ENCODE measurements around the gene IL17D.

Gene IL17D

DNA sequence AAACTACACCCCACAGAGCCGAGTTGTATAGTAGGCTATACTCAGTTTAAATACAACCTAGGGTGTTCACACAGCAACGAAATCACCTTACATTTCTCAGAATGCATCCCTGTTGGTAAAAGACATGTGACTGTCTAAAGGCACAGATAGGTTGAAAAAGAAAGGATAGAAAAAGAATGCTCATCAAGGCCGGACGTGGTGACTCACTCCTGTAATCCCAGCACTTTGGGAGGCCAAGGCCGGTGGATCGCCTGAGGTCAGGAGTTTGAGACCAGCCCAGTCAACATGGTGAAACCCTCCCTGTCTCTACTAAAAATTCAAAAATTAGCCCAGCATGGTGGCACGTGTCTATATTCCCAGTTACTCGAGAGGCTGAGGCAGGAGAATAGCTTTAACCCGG, 3.8 kb upstream of the IL17D start:
- TF ChIP-seq, protein P1, sequence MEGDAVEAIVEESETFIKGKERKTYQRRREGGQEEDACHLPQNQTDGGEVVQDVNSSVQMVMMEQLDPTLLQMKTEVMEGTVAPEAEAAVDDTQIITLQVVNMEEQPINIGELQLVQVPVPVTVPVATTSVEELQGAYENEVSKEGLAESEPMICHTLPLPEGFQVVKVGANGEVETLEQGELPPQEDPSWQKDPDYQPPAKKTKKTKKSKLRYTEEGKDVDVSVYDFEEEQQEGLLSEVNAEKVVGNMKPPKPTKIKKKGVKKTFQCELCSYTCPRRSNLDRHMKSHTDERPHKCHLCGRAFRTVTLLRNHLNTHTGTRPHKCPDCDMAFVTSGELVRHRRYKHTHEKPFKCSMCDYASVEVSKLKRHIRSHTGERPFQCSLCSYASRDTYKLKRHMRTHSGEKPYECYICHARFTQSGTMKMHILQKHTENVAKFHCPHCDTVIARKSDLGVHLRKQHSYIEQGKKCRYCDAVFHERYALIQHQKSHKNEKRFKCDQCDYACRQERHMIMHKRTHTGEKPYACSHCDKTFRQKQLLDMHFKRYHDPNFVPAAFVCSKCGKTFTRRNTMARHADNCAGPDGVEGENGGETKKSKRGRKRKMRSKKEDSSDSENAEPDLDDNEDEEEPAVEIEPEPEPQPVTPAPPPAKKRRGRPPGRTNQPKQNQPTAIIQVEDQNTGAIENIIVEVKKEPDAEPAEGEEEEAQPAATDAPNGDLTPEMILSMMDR (IDR thresholded peaks at IDR 0.05; ENCODE audit: insufficient read depth, low read length, poor library complexity, severe bottlenecking), result no peak
- H3K27me3 ChIP-seq (replicated peaks; ENCODE audit: control insufficient read depth, insufficient read depth, low read length), result no peaks in the 10 kb centered on the region
- no peak overlapping the region for H3K4me3 ChIP-seq (replicated peaks; ENCODE audit: low read depth, low read length)
- H3K36me3 ChIP-seq (ENCODE audit: control insufficient read depth, insufficient read depth, low read length), result no peaks in the 10 kb centered on the region
- no peak for DNase-seq (ENCODE audit: extremely low read depth, insufficient read length)

DNA sequence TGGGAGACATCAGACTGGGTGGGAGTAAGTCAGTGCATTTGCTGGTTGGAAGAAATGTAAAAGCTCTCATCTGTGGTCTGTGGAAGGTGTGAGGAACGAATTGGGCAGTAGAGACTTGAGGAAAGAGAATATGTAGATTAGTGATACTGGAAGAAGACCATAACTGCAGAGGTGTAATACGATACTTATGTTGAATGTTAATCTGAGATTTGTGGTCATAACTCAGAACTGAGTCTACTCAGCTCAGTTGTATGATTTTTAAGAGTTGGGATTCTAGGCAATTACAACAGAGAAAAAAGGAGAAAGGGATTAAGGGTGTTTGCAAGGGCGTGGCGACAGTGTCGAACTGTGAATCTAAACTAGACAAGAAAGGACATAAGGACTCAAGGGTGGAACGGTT, 3.2 kb upstream of the IL17D start:
- DNase-seq (ENCODE audit: extremely low read depth, insufficient read length), result no peak
- TF ChIP-seq, protein P1 (IDR thresholded peaks at IDR 0.05; ENCODE audit: insufficient read depth, low read length, poor library complexity, severe bottlenecking), result no peak
- H3K27me3 ChIP-seq (replicated peaks; ENCODE audit: control insufficient read depth, insufficient read depth, low read length), result no peaks in the 10 kb centered on the region
- no peaks in the 10 kb centered on the region for H3K36me3 ChIP-seq (ENCODE audit: control insufficient read depth, insufficient read depth, low read length)
- H3K4me3 ChIP-seq (replicated peaks; ENCODE audit: low read depth, low read length), result no peak overlapping the region

DNA sequence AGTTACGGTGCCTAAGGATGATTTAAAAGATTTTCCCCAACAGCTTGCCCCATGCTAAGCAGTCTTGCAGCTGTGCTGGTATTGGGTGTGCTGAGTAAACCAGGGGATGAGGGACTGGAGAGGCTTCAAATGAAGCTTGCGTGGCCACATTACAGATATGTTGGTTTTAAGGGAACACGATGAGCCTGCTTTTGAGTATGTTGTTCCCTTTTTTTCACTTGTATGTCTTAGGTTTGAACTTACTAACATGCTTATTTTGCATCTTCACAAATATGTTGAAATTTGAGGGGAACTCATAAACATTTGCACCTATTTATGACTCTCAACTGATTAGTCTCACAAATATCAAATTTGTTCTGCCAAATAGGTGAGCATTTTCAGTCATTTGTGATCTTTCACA, 2.0 kb upstream of the IL17D start:
- TF ChIP-seq, protein P1 (IDR thresholded peaks at IDR 0.05; ENCODE audit: insufficient read depth, low read length, poor library complexity, severe bottlenecking), result no peak
- no peaks in the 10 kb centered on the region for H3K36me3 ChIP-seq (ENCODE audit: control insufficient read depth, insufficient read depth, low read length)

DNA sequence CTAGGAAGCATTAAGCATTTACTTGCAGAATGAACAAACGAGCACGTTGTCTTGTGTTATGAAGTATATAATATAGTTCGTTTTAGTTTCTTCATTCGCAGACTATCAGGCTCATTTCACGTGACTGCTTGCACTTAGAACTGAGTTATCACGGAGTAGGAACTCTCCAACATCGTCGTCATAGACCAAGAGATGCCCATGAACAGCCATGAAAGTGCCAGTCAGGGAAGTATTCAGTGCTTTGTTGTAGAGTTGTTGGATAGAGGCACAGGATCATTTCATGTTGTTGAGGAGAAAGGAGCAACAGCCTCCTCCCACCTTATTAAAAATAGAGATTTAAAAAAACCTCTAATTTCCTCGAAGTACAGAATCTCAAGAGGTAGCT, 977 bp upstream of the IL17D start:
- Histone ChIP-seq H3K27me3 (replicated peaks; ENCODE audit: control insufficient read depth, insufficient read depth, low read length) (no peaks in the 10 kb centered on the region), H3K36me3 (ENCODE audit: control insufficient read depth, insufficient read depth, low read length) (no peaks in the 10 kb centered on the region), H3K4me3 (replicated peaks; ENCODE audit: low read depth, low read length) (peak overlapping the region; percentile 69)
- no peak for DNase-seq (ENCODE audit: extremely low read depth, insufficient read length)
- TF ChIP-seq, protein P1 (IDR thresholded peaks at IDR 0.05; ENCODE audit: insufficient read depth, low read length, poor library complexity, severe bottlenecking), result no peak

More for the DNA sequence above, 2.0 kb upstream of the IL17D start:
- DNase-seq (ENCODE audit: extremely low read depth, insufficient read length), result no peak
- Histone ChIP-seq H3K27me3 (replicated peaks; ENCODE audit: control insufficient read depth, insufficient read depth, low read length) (no peaks in the 10 kb centered on the region), H3K4me3 (replicated peaks; ENCODE audit: low read depth, low read length) (no peak overlapping the region)

DNA sequence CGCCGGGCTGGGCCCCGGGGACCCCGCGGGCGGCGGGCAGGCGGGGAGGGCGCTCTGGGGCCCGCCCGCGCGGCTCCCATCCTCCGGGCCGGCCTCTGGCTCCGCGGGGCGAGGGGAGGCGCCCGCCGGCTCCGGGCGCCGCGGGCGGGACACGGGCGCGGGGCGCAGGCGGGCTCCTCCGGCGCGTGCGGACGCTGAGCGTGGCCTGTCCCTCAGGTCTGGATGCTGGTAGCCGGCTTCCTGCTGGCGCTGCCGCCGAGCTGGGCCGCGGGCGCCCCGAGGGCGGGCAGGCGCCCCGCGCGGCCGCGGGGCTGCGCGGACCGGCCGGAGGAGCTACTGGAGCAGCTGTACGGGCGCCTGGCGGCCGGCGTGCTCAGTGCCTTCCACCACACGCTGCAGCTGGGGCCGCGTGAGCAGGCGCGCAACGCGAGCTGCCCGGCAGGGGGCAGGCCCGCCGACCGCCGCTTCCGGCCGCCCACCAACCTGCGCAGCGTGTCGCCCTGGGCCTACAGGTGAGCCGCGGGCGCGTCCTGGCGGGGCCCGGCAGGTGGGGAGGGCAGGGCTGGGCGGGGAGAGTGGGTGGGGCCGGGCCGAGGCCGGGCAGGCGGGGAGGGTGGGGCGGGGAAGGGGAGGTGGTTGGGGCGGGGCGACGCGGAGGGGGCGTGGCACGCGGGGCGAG, 420 bp downstream of the IL17D start:
- TF ChIP-seq, protein P1 (IDR thresholded peaks at IDR 0.05; ENCODE audit: insufficient read depth, low read length, poor library complexity, severe bottlenecking), result peak; percentile 20
- DNase-seq (ENCODE audit: extremely low read depth, insufficient read length), result peak; percentile 88
- no peaks in the 10 kb centered on the region for H3K27me3 ChIP-seq (replicated peaks; ENCODE audit: control insufficient read depth, insufficient read depth, low read length)
- H3K36me3 ChIP-seq (ENCODE audit: control insufficient read depth, insufficient read depth, low read length), result no peaks in the 10 kb centered on the region
- peak overlapping the region; percentile 69 for H3K4me3 ChIP-seq (replicated peaks; ENCODE audit: low read depth, low read length)

Data from GM06990 (cell line).